Embryonic facial prominence (tissue), 1 donor: Measurements from ENCODE around the gene SIGMAR1.

Experiments
- DNase-seq: peaks from one replicate; pipeline ENCODE4 v3.0.0-alpha.2; 2016; ENCODE audit errors: extremely low spot score

SIGMAR1 gene

GRCh38 chr9:34630402-34631154 lies 7.0 kb downstream of the SIGMAR1 start:
- no peak for DNase-seq

GRCh38 chr9:34629491-34629808 lies 8.1 kb downstream of the SIGMAR1 start:
- no peak for DNase-seq

DNA sequence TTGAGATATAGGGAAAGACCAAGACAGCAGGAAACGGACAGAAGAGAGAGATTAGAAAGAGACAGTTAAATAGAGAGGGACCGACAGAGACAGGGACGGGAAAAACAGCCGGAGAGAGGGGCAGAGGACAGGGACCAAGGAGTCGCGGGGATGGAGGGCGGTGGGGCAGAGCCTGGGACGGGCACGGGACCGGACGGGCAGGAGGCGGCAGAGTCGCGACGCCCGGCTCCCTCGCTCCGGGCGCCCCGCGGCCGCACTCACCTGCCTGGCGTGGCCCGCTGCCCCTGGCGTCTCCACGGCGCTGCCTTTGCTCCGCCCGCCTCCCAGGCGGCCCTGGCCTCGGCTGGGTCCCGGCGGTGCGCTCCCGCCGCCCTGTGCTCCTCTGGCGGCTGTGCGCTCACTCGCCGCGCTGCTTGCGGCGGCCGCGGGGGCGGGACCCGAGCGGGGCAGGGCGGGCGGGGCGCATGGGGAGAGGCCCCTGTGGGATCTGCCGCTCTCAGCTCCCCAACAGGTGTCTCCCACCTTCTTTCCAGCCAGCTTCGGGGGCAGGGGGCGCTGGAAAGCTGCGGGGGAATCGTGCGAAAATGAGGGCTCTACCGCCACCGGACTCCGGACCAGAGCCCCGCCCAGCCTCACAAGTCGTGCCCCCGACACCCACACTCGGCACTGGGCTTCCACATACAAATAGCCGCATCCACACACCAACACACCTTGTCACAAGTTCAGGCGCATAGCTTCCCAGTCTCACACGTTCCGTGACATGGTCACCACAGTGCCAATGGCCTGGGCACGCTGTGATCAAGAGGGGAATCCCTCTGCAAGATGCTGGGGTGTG lies 8.7 kb downstream of the SIGMAR1 start, which contains the start of gene ARID3C:
ARID3C (minus strand) TSS at position 411 of the 835 bp plus-strand sequence. CDS start 1,052 bp downstream, outside the sequence.
- no peak for DNase-seq

DNA sequence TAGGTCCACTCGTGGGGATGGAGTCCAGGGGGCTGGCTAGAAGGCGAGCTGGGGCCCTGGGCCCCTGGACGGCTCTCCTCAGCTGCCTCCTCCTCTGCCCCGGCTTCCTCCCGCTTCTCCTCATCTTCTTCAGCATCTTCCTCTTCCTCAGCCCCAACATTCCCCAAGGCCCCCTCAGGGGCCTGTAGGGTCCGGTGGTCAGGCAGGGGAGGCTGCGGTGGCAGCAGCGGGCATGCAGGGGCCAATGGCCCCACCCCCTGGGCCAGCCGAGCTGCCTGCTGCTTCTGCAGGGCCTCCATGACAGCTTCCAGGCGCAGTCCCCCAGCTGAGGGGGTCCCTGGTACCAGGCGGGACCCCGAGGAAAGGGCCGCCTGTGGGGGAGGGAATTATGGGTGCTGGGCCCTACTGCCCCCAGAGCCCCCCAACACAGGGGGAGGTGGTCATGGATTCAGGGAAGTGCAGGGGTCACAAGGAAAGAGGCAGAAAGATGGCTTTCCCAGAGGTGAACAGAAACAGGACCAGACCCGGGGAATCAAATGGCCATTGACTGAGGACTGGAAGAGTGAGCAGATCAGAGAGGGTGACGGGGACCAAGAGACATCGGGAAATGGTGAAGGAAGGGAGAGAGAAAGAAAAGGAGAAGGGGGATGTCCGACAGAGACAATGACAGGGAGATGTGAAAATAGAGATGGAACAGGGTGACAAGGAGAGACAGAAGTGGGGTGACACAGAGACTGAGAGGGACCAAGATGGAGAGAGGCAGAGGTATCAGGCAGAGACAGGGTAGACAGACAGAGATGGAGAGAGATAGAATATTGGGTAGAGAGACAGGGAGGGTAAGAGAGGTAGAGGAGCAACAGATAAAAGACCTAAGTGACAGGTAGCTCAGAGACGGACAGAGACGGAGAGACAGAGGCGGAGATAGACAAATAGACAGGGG lies 9.6 kb downstream of the SIGMAR1 start:
- no peak for DNase-seq

DNA sequence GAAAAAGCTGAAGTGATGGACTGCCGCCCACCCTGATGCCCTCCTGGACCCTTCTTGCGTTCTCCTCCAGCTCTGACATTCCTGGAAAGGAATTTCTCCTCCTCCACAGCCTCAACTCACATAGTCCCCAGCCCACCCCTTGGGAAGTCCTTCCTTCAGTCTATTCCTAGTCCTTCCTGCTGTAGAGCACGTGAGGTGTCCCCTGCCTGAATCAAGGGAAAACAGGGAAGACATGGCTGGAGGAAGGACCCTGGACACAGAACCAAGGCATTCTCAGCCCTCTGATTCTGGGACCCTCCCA lies 12.5 kb downstream of the SIGMAR1 start:
- DNase-seq, result no peak

- DNase-seq, result no peak
These were observed 13.0 kb downstream of the SIGMAR1 start for GRCh38 chr9:34624475-34625185.

DNA sequence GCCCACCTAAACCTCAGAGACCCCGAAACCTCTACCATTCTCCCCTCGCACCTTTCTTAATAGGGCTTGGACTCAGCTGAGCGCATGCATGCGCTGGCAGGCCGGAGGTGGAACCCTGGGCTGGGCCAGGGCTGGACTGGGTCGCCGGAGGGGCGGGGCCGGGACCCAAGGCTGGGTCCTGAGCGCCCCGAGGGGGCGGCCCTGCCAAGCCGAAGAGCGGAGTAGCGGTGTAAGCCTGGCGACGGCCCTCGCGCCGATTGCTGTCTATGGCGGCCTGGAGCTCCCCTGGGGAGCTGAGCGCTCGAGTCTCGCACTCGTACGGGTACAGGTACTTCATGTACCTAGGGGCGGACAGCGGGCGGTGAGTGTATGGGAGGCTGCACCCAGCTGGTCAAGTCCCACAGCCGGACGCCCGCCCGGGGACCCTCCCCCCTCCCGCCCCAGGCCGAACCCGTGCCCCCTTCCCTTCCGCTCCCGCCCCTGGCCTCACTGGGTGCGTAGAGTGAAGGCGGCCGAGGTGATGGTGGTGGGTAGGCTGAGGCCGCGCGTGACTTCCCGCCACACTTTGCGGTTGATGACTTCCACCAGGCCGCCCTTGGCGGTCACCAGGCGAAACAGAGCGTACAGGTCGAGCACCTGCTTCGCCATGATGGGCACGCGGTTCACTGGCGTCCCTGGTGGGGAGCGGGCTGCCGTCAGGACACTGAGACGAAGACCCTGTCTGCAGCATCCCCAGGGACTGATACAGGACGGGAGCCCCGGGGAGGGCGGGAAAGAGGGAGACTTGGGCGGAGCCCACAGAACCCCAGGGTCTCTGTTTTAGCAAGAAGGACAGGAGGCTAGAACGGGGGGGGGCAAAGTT lies 14.0 kb downstream of the SIGMAR1 start:
- DNase-seq, result no peak

GRCh38 chr9:34620061-34620994 lies 17.3 kb downstream of the SIGMAR1 start, which contains the start of gene DCTN3:
Gene DCTN3, minus strand, starts transcription at chr9:34620495. Its CDS starts 31 bp downstream, at chr9:34620464.
- DNase-seq, result peak; percentile 94

GRCh38 chr9:34615132-34615531 lies 22.5 kb downstream of the SIGMAR1 start:
- DNase-seq, result no peak

- no peak for DNase-seq
These were observed 24.7 kb downstream of the SIGMAR1 start for GRCh38 chr9:34612788-34613390.

GRCh38 chr9:34611811-34612787 lies 25.5 kb downstream of the SIGMAR1 start, which contains the start of gene RPP25L:
Gene RPP25L, minus strand, starts transcription at chr9:34612097. Its CDS starts 801 bp downstream, at chr9:34611296.
- no peak for DNase-seq

DNA sequence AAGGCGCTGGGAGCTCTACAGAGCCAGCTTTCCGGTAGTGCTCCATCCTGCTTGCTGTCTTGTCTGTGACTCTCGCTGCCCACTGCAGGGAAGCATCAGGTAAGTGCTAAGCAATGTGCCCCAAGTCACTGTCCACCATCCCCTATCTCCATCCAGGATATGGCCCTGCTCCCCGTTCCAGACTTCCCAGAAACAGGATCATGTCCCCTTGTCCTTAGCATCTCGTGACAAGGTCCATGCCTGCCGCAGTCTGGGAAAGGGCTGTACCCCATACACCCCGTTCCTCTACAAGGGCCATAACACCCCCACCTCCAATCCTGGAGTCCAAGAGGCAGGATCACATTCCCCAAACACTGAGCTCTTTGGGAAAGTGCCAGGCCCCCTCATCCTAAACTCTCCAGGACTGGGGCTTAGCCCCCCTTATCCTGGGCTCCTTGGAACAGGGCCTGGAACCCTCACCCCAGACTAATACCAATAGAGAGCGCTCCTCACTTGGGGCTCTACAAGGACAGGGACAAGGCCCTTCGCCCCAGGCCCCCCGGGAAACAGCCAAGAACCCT lies 26.3 kb downstream of the SIGMAR1 start:
- DNase-seq, result no peak

- no peak for DNase-seq
These were observed 27.0 kb downstream of the SIGMAR1 start for GRCh38 chr9:34610434-34611206.

GRCh38 chr9:34607331-34607730 lies 30.3 kb downstream of the SIGMAR1 start:
- no peak for DNase-seq

- DNase-seq, result no peak
These were observed 30.7 kb downstream of the SIGMAR1 start for GRCh38 chr9:34606905-34607304.

GRCh38 chr9:34606190-34606589 lies 31.4 kb downstream of the SIGMAR1 start:
- DNase-seq, result no peak
